Urinary bladder (tissue), 4 donors: ENCODE data around the gene INPP4A. TPM values are rescaled to one million over a fixed set of nuclear protein-coding genes. Genes with fewer than 3 reads are reported as not detected.
"Not testable (repeated sequence)": the region's sequence is repeated elsewhere in the genome, so short reads cannot be mapped to it uniquely, and the experiment has no call there.

Experiments
- DNase-seq: peaks from one replicate; pipeline ENCODE4 v3.0.0-alpha.2; 2015; ENCODE audit errors: extremely low spot score
- H3K27ac ChIP-seq: one replicate; pipeline ENCODE4 v1.5.1; 2013; ENCODE audit warnings: low read depth, mild to moderate bottlenecking, moderate library complexity
- H3K36me3 ChIP-seq: one replicate; pipeline ENCODE4 v1.6.1; 2013; ENCODE audit warnings: mild to moderate bottlenecking, moderate library complexity; ENCODE audit not compliant: insufficient read depth
- H3K4me1 ChIP-seq: one replicate; pipeline ENCODE4 v1.6.1; 2013; ENCODE audit warnings: mild to moderate bottlenecking, moderate library complexity; ENCODE audit not compliant: insufficient read depth
- H3K4me3 ChIP-seq: one replicate; pipeline ENCODE4 v1.5.1; 2013; ENCODE audit warnings: low read depth, low read length
- WGBS: extraction: QIAGEN DNeasy Blood & Tissue Kit; methylation state at CpG from one replicate; pipeline ENCODE4 v1.1.7; 2013; 5-methylcytosine and 5-hydroxymethylcytosine counted together
- polyA plus RNA-seq: library from polyadenylated mRNA; stranded (reverse); fragments of 200-250 nt; gene quantifications from one replicate; pipeline ENCODE4 v1.2.3, GENCODE V29; 2013
- total RNA-seq: library from RNA; depleted of rRNA; stranded (reverse); fragments of >200 nt; gene quantifications from one replicate; pipeline ENCODE4 v1.2.3, GENCODE V29; 2014
- donor health status: healthy with polysubstance abuse.
- donor health status: healthy.

Gene INPP4A
- total and polyA plus RNA-seq, 2 donors, result 19.2 to 32.6 TPM

GRCh38 chr2:98419977-98420725, 24.5 kb upstream of the INPP4A start:
- Histone ChIP-seq H3K36me3 (no peaks in the 10 kb centered on the region), H3K4me3 (no peak overlapping the region), H3K4me1 (no peaks in the 10 kb centered on the region), H3K27ac (no peak overlapping the region)
- no peak for DNase-seq
- 69% methylated on average over 6 of the region's 6 CpGs for WGBS

- Histone ChIP-seq H3K4me1 (no peaks in the 10 kb centered on the region), H3K27ac (no peak overlapping the region), H3K36me3 (no peaks in the 10 kb centered on the region), H3K4me3 (no peak overlapping the region)
- DNase-seq, result no peak
Measured at GRCh38 chr2:98422449-98422848, 22.2 kb upstream of the INPP4A start.

- no peak overlapping the region for H3K4me3 ChIP-seq
- no peaks in the 10 kb centered on the region for H3K4me1 ChIP-seq
- no peak overlapping the region for H3K27ac ChIP-seq
- WGBS, result 85% methylated on average over 5 of the region's 5 CpGs
- H3K36me3 ChIP-seq, result no peaks in the 10 kb centered on the region
- DNase-seq, result no peak
Measured at GRCh38 chr2:98426771-98427170, 17.9 kb upstream of the INPP4A start.

DNA sequence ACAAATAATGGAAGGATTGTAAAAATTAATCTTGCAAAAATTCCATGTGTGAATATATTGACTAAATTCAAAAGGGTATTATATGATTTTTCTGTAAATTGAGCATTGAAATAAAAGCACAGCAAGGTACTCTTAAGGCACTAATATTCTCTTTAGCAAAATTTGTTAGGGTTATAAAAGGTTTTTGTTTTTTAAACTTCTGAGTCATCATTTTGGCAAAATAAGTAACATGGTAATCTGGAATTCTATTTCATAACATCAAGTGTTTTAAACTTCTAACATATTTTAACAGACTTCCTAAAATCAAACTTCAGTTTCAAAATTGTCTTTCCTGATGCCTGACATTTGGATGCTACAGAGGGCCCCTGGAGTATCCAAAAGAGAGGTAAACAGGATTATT, 12.5 kb upstream of the INPP4A start:
- Histone ChIP-seq H3K36me3 (no peaks in the 10 kb centered on the region), H3K4me3 (no peak overlapping the region), H3K27ac (no peak overlapping the region), H3K4me1 (no peaks in the 10 kb centered on the region)
- DNase-seq, result no peak

GRCh38 chr2:98433363-98433964, 11.2 kb upstream of the INPP4A start:
- H3K4me1 ChIP-seq, result no peaks in the 10 kb centered on the region

GRCh38 chr2:98434492-98434891, 10.2 kb upstream of the INPP4A start:
- Histone ChIP-seq H3K27ac (no peak overlapping the region), H3K4me1 (no peaks in the 10 kb centered on the region), H3K4me3 (no peak overlapping the region), H3K36me3 (no peaks in the 10 kb centered on the region)
- no peak for DNase-seq
- 79% methylated on average over 3 of the region's 3 CpGs for WGBS

More at GRCh38 chr2:98433363-98433964, 11.2 kb upstream of the INPP4A start:
- WGBS, result 80% methylated on average over 2 of the region's 2 CpGs
- no peak for DNase-seq
- Histone ChIP-seq H3K4me3 (no peak overlapping the region), H3K36me3 (no peaks in the 10 kb centered on the region), H3K27ac (no peak overlapping the region)

DNA sequence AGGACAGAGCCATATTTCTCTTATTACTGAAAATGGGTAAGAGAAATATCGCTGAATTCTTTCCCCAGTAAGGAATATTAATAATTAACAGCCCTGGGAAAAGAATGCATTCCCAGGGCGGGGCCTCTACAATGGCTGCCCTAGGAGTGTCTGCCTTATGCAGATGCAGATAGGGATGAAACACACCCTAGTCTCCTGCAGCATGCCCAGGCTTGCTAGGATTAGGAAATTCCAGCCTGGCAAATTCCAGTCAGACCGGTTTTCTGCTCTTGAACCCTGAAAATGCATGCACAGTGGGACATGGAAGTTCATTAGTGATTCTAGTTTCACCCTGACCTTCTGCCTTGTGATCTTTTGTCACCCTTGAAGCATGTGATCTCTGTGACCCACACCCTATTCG, 9.0 kb upstream of the INPP4A start:
- 87% methylated on average over 4 of the region's 4 CpGs for whole genome bisulfite sequencing

DNA sequence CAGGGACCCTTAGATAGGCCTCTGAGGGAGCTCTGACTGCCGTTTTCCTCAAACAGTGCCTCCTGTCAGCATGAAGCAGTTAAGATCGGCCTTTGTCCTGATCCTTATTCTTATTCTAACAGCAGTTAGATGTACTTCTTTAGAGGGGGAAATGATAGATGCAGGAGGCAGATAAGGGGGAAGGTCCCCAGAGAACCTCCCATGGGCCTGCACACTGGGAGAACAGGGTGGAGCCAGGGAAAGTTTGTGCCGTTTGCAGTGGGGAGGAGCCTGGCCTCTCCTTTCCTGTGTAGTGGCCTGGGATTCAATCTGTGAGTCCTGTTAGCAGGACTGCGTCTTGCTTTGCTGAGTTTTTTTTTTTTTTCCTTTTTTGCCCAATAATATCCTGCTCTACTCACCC, 7.9 kb upstream of the INPP4A start:
- Histone ChIP-seq H3K27ac (no peak overlapping the region), H3K4me1 (no peaks in the 10 kb centered on the region), H3K36me3 (no peaks in the 10 kb centered on the region), H3K4me3 (no peak overlapping the region)
- DNase-seq, result no peak
- 55% methylated on average over 4 of the region's 4 CpGs for WGBS

More for the DNA sequence above, 9.0 kb upstream of the INPP4A start:
- H3K4me3 ChIP-seq, H3K4me1 ChIP-seq, H3K36me3 ChIP-seq, DNase-seq, H3K27ac ChIP-seq: not testable (repeated sequence)

DNA sequence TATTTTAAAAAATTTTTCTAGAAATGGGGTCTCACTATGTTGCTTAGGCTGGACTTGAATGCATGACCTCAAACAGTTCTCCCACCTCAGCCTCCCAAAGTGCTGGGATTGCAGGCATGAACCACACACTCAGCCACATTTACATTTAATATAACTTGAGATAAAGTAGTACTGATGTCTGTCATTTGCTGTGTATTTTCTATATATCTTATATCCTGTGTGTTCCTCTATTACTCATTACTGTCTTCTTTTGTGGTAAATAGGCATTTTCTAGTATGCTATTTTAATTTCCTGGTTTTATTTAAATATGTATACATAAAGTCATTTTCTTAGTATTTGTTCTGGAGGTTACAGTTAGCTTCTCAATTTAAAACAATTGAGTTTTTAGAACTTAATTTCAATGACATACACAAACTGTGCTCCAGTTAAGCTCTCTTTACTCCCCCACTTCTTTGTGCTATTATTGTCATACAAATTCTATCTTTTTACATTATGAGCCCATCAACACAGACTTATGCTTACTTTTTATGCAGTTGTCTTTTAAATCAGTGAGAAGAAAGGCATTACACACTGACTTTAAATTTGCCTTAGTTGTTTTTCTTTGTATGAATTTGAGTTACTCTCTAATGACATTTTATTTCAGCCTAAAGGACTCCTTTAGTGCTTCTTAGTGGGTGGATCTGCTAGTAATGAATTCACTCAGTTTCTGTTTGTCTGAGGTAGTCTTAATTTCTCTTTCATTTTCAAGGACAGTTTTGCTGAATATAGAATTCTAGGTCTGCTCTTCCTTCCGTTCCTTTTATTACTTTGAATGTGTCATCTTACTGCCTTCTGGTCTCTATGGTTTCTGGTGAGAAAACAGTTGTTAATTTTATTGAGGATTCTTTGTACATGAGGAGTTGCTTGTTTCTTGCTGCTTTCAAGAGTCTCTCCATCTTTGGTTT, 6.2 kb upstream of the INPP4A start:
- no peak for DNase-seq
- H3K27ac ChIP-seq, result no peak overlapping the region
- WGBS, result 79% methylated on average over 1 of the region's 1 CpG
- no peaks in the 10 kb centered on the region for H3K36me3 ChIP-seq
- no peak overlapping the region for H3K4me3 ChIP-seq
- H3K4me1 ChIP-seq, result no peaks in the 10 kb centered on the region

GRCh38 chr2:98441706-98442450, 2.8 kb upstream of the INPP4A start:
- no peak overlapping the region for H3K27ac ChIP-seq
- H3K4me3 ChIP-seq, result no peak overlapping the region
- WGBS, result 66% methylated on average over 7 of the region's 7 CpGs
- no peaks in the 10 kb centered on the region for H3K36me3 ChIP-seq
- H3K4me1 ChIP-seq, result no peaks in the 10 kb centered on the region
- no peak for DNase-seq

- Histone ChIP-seq H3K27ac (no peak overlapping the region), H3K36me3 (no peaks in the 10 kb centered on the region), H3K4me3 (no peak overlapping the region), H3K4me1 (no peaks in the 10 kb centered on the region)
- DNase-seq, result no peak
- WGBS, result 58% methylated on average over 4 of the region's 4 CpGs
Measured at GRCh38 chr2:98442488-98442887, 2.2 kb upstream of the INPP4A start.

DNA sequence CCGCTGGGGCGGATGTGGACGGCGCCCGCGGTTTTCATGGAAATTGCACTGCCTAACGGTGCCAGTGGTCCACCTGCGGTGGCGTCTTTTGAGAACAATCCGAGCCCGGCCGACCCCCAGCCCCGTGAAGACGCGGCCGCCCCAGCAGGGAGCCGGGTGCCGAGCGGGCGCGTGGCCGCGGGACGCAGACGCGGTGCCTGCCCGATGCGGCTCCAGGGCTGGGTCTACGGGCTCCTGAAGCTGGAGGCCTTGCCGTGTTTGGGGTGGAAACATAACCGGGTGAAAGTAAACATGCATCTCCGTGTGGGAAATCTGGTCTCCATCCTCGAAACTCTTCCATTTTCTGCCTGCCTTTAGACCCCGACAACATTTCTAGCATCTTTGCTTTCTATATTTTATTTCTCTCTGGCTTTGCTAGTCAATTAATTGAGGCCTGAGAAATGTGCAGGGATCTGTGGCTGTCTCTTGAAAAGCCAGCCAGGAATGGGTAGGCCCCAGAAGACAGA, 572 bp downstream of the INPP4A start:
- no peak for DNase-seq
- Histone ChIP-seq H3K36me3 (no peaks in the 10 kb centered on the region), H3K4me3 (peak overlapping the region; percentile 98), H3K4me1 (no peaks in the 10 kb centered on the region), H3K27ac (peak overlapping the region; percentile 38)
- WGBS, result under 1% methylated on average over 34 of the region's 34 CpGs
